ENCODE measurements around the gene XPC. TPM values are rescaled to one million over a fixed set of nuclear protein-coding genes. Genes with fewer than 3 reads are reported as not detected.
"Not testable (repeated sequence)": the region's sequence is repeated elsewhere in the genome, so short reads cannot be mapped to it uniquely, and the experiment has no call there.

Gene XPC
- total RNA-seq (2014; rRNA removed; shearing (Covaris generic)): 41.6 and 52.2 TPM in 2 replicates

DNA sequence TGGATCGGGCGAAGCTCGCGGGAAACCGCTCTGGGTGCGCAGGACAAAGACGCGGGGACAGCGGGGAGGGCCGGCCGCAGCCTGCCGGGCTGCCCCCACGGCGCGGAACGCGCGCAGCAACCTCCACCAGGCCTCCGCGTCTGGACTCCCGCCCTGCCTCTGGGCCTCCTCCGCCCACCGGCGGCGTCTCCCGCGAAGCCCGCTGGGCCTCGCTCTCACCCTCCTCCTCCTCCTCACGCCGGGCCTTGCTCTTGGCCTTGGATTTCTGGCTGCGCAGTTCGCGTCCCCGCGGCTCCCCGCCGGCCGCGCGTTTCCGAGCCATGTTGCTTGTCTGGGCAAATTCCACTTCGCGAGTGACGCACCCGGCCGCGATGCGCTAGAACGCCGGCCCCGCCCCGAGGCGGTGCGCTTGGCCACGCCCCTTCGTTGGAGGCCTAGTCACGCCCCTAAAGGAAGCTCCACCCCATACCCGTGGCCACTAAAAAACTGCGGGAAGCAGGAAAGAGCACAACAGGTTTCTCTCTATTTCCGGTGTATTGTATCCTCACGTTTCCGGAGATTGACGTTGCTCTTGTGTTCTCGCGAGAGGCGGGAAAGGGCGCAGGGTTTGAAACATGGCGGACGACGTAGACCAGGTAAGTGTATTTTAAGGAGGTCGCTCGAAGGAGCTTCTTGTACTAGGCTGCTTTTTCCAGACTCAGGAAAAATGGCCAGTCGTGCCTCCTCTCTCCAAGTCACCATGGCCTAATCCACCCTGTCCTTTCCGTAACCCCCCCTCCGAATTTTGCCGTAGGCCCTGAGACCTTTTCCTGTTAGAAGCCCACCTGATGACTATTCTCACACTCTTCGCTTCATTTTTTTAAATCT lies at the start of gene XPC, which contains the start of gene LSM3:
Gene XPC, minus strand, starts transcription at position 355 of the 867 bp plus-strand sequence. Its CDS starts 33 bp downstream, at position 322.
Gene LSM3, plus strand, starts transcription at position 571 of the 867 bp plus-strand sequence. Its CDS starts 44 bp downstream, at position 615.
- peak; percentile 100 for DNase-seq (ENCODE audit: low spot score)
- in situ Hi-C loops (cut with HindIII; ENCODE audit: low sequenced_read_pairs): no loop called here

DNA sequence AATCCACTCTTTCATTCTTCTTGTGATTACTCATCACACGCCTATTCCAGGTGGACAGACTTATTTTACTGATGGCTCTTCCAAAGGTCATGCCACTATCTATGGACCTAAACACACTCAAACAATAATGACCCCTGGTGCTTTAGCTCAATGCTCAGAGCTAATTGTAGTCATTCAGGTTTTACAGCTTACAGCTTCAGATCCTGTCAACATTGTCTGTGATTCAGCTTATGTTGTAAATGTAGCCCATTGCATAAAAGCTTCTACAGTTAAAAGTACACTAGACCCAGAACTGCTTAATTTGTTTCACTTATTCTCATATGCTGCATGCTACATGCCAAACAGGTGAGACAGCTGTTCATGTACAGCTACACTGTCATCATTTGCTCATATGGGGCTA lies 49.5 kb upstream of the XPC start:
- no peak for DNase-seq (ENCODE audit: low spot score)
- in situ Hi-C loops (cut with HindIII; ENCODE audit: low sequenced_read_pairs): no loop called here

DNA sequence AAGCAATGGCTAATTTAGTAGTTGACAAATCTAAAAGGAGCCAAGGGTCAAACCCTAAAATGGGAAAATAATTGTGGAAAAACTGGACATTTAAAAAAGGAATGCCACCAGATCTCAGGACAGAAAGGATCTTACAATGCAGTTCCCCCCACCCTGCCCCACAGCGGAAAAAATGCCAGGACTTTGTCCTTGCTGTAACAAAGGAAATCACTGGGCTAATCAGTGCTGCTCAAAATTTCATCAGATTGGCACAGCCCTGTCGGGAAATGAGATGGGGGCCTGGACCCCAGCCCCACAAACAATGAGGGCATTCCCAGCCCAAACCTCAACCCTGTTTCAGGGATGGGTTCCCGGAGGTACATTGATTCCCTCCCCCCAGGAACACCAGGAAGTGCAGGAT lies 48.0 kb upstream of the XPC start:
- in situ Hi-C loops (cut with HindIII; ENCODE audit: low sequenced_read_pairs); DNase-seq (ENCODE audit: low spot score): not testable (repeated sequence)

DNA sequence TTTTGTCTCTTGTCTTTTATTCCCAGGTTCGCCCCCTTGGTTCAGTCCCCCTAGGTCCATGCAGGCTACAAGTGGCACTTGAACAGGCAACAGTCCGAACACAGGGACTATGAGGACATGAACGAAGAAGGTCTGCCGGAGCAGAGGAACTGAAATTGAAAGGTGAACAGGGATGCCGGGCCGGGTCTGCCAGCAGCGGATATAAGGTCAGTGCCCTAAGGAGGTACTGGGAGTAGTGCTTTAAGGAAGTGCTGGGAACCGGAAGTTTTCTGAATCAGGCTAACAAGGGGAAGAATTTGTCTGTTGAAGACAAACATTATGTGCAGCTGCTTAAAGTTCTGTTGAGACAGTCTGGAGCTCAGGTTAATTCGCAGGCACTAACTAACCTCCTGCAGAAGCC lies 47.0 kb upstream of the XPC start:
- in situ Hi-C loops (cut with HindIII; ENCODE audit: low sequenced_read_pairs): no loop called here
- DNase-seq (ENCODE audit: low spot score): no peak

DNA sequence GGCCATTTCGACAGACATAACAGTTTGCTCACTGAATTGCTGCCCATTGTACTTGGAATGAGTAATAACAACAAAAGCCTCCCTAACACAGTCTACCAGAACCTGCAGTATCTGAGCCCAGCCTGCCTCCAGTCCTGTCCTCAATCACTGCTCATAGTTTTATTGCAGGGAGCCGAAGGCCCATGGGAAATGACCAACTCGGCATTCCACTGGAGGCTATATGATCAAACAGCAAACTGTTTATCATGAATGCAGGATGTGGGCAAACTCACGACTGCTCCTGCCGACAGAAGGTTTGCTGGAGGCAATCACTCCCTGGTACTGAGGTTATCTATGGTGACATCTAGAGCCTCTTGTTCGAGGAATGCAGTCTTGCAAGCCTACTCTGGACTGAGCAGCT lies 46.5 kb upstream of the XPC start:
- DNase-seq (ENCODE audit: low spot score): no peak
- in situ Hi-C loops (cut with HindIII; ENCODE audit: low sequenced_read_pairs): no loop called here

DNA sequence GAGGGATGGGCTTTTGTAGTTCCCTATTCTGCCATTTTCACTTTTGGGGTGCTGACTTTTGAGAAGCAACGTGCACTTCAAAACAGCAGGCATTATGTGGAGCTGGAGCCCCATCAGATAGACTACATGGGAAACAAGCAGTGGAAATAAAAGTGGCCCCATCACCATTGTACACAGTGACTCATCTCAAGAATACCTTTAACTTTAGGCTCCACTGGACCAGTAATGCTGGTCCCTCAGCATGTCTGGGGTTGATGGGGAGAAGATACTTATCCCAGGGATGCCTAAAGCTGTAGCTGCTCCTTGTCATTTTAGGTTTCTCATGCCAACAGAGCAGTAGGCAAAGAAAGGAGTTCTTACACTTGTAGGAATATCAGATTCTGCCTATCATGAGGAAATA lies 45.2 kb upstream of the XPC start:
- DNase-seq (ENCODE audit: low spot score): no peak
- in situ Hi-C loops (cut with HindIII; ENCODE audit: low sequenced_read_pairs): no loop called here

DNA sequence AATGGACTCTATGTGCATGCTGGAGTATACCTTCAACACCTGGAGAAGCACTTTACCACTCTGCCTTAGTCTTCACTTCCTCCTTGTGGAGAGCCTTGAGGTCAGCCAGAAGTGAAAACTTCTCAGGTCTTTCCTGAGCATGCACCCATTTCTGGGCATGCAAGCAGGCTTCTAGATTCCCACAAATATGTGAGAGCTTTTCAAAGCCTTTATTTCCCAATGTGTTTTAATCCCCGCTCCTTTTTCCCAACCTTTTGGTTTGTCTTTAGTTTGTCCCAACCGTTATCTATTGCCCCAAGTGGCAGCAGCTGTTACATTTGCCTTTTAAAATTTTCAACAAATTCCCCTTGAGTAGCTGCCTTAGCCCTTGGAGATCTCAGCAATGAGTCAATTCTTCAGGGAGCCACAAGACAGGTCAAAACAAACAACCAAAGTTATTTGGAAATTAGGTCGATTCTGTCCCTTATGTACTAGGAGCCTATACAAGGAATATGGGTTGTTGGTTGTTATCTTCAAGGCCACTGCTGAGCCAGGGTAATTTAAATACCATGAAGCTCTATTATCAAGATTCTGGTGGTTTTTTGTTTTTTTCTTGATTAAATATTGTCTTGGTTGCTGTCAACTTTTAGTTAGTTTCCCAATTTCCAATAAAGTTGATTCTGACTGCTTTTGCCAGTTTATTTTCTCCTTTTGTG lies 44.6 kb upstream of the XPC start:
- in situ Hi-C loops (cut with HindIII; ENCODE audit: low sequenced_read_pairs): no loop called here
- no peak for DNase-seq (ENCODE audit: low spot score)

DNA sequence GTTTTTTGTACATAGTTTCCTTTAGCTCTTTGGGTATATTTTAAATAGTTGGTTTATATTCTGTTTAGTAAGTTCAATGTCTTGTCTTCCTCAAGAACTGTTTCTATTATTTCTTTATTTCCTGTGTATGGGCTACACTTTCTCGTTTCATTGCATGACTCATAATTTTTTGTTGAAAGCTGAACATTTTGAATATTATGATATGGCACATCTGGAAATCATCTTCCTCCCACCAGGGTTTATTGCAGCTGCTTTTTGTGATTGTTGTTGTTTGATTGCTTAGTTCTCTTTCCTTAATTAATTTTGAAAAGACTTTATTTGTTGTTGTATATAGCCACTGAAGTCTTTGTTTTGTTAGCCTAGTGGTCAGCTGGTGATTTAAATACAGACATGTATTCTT lies 44.1 kb upstream of the XPC start:
- in situ Hi-C loops (cut with HindIII; ENCODE audit: low sequenced_read_pairs): no loop called here
- no peak for DNase-seq (ENCODE audit: low spot score)

DNA sequence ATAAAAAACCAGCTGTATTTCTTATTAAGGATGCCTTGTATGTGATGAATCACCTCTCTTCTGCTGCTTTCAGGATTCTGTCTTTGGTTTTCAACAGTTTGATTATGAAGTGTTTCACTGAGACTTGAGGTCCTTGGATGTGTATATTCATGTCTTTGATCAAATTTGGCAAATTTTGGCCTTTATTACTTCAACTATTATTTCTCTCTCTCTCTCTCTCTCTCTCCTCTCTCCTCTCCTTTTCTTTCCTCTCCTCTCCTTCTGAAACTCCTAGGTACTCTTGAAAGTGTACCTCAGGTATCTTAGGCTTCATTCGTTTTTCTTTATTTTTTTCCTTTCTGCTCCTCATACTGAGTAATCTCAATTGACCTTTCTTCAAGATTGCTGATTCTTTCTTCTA lies 43.5 kb upstream of the XPC start:
- no peak for DNase-seq (ENCODE audit: low spot score)
- in situ Hi-C loops (cut with HindIII; ENCODE audit: low sequenced_read_pairs): no loop called here

DNA sequence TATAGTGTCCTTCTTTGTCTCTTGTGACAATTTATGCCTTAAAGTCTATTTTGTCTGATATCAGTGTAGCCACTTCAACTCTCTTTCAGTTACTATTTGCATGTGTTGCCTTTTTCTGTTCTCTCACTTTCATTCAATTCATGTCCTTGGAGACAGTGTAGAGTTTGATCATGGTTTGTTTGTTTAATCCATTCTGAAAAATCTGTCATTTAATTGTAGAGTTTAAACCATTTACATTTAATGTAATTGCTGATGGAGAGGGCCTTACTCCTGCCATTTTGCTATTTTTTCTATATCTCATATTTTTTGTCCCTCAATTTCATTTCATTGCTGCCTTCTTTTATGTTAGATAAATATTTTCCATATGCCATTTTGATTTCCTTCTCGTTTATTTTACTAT lies 42.5 kb upstream of the XPC start:
- in situ Hi-C loops (cut with HindIII; ENCODE audit: low sequenced_read_pairs): no loop called here
- no peak for DNase-seq (ENCODE audit: low spot score)

DNA sequence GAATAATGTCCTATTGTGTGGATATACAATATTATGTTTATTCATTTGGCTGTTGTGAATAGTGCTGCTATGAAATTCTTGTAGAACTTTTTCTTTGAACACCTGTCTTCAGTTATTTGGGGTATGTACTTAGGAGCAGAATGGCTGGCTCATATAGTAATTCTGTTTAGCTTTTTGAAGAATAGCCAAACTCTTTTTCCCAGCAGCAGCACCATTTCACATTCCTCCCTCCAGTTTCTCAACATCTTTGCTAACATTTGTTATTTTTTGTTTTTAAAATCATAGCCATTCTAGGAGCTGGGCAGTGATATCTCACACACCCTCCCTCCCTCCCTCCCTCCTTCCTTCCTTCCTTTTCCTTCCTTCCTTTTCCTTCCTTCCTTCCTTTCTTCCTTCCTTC lies 40.0 kb upstream of the XPC start:
- in situ Hi-C loops (cut with HindIII; ENCODE audit: low sequenced_read_pairs): no loop called here
- DNase-seq (ENCODE audit: low spot score): no peak

DNA sequence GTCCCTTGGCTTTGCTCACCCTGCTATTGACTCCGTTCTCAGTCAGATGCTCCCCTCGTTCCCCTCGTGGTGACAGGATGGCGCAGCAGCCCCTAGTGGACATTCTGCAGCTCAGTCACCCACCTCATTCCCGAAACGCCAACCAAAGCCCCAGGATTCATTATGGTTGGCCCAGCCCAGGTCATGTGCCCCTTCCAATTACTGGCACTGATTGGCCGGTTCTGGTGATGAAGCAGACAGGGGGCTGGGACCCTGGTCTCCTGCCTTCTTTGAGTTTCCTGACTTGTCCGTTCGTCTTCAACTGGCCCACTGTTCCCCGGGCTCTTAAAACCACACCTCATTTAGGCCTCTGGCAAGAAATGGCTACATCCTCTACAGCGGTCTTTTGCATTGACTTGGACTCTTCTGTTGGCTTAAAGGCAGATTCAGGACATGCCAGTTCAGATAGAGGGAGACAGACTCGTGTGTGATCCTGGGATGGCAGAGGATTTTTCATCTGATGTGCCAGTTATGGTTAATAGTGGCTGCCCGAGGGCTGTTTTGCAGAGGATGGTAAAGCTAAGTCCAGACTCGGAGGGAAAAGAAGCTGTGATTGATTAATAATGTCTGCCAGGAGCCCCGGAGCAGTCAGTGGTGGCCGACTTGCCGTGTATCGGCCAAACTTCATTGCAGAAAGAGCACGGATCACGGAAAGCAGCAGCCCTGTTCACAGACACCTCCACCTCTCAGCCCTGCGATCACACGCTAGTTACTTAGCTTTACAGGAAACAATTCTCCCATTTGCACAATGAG lies 38.1 kb upstream of the XPC start:
- peak; percentile 89 for DNase-seq (ENCODE audit: low spot score)
- in situ Hi-C loops (cut with HindIII; ENCODE audit: low sequenced_read_pairs): no loop called here

DNA sequence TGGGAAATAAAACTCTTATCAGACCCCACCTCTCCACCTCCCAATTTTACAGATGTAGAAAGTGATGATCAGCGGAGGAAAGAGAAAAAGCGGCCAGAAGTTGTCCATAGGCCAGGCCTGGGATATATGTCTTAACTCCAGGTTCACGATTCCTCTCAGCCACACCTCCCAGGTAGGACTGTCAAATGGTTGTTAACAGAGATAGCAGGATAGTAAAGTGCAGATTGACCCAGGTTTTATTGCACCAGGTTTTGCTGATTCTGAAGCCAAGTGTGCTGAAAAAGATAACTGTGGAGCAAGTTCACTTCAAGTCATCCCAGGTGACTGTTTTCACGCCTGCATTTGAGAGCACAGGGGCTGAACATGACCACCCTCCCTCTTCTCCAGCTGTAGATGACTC lies 36.4 kb upstream of the XPC start:
- no peak for DNase-seq (ENCODE audit: low spot score)
- in situ Hi-C loops (cut with HindIII; ENCODE audit: low sequenced_read_pairs): no loop called here

DNA sequence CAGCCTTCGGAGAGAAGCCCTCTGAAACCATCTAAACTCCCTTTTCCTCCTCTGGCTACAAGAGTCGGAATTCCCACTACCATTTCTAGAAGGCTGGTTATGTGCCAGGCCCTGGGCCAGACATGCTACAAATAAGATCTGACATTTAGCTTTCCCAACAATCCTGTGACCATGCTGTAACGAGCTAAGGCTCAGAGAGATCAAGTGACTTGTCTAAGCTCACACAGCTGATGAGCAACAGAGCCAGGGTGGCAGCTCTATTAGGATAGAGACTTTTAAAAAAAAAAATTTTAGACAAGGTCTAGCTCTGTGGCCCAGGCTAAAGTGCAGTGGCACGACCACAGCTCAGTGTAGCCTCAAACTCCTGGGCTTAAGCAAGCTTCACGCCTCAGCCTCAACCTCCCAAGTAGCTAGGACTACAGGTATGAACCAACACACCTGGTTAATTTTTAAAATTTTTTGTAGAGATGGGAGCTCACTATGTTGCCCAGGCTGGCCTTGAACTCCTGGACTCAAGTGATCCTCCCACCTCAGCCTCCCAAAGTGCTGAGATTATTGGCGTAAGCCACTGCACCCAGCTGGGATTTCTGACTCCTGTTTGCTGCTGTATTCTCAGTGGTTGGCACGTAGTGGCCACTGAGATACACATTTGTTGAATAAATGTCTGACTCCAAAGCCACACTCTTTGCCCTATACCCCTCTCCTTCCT lies 34.8 kb upstream of the XPC start:
- DNase-seq (ENCODE audit: low spot score): no peak
- in situ Hi-C loops (cut with HindIII; ENCODE audit: low sequenced_read_pairs): no loop called here

DNA sequence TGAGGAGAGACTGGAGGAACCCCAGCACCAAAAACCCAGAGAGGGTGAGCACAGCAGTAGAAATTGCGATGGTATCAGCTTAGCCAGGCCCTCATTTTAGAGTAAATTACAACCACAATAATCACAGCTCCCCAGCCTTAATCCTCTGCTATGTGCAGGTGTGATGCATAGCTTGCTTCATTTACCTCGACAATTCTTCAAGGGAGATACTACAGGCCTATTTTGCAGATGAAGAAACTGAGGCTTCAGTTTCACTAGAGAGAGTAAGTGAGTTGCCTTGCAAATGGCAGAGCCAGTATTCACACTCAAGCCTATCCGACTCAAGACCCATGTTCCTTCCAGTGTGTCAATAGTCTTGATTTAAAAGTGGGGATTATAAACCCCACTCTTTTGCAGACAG lies 33.6 kb upstream of the XPC start:
- in situ Hi-C loops (cut with HindIII; ENCODE audit: low sequenced_read_pairs): no loop called here
- no peak for DNase-seq (ENCODE audit: low spot score)

DNA sequence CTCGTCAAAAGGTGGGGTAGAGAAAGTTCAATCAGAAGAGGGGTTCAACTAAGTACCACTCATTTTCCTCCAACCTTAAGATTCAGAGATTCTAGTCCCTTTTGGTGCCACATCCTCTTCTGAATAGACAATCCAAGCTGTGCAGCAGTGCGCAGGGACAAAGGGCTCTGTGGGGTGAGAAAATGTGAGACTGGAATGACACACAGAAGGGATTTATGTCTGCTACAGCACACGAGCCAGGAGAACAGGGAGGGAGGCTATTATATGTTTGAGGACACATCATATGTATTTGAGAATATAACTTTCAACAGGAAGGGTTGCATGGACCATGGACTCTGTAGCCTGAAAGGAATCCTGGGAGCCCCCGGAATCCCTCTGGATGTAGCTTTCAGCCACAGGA lies 33.2 kb upstream of the XPC start:
- in situ Hi-C loops (cut with HindIII; ENCODE audit: low sequenced_read_pairs): no loop called here
- DNase-seq (ENCODE audit: low spot score): no peak

DNA sequence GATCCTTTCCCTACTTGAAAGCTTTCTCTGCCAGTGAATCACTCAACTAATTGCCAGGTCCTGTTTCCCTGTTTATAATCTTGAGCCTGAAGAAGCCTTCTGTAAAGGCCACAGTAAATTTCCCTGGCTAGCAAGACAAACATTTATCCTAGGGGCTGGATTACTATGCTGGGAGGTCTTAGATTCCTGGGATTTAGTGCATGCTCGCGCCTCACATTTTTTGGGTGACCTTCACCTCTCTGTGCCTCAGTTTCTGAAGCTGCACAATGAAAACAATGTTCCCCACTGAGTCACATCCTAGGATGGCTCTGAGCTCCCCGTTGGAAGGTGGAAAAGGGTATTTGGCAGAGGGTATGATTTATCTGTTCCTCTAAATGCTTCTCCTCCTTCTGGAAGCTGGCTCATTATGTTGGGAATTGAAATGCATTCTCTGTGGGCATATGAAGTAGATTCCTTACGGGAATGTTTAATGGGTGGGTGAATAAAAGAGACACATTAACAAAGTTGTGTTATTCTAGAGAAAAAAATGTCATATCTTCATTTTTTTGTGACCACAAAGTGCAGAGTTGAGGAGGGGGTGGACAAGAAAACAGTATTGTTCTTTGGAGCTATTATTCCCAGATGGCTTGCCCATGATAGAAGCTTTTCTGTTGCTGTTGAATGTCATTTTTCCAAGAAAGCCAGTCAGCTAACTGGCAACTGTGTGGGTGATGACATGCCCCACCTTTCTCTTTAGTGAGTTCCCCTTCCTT lies 32.6 kb upstream of the XPC start:
- in situ Hi-C loops (cut with HindIII; ENCODE audit: low sequenced_read_pairs): no loop called here

DNA sequence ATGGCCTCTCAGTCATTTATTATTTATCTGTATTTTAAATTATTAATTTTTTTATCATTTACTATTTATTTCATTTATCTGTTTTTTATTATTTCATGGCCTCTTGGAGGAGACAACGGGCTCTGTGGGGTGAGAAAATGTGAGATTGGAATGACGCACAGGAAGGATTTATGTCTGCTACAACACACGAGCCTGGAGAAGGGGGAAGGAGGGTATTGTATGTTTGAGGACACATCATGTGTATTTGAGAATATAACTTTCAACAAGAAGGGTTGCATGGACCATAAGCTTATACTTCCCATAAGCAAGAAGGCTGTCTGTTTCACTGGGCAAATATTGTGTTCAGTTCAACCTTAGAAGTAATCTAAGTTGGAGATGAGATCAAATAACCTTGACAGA lies 31.9 kb upstream of the XPC start:
- in situ Hi-C loops (cut with HindIII; ENCODE audit: low sequenced_read_pairs): no loop called here
- DNase-seq (ENCODE audit: low spot score): no peak

More for the DNA sequence above, 32.6 kb upstream of the XPC start:
- no peak for DNase-seq (ENCODE audit: low spot score)
